ENCODE data around the gene ACTC1.

Gene ACTC1

DNA sequence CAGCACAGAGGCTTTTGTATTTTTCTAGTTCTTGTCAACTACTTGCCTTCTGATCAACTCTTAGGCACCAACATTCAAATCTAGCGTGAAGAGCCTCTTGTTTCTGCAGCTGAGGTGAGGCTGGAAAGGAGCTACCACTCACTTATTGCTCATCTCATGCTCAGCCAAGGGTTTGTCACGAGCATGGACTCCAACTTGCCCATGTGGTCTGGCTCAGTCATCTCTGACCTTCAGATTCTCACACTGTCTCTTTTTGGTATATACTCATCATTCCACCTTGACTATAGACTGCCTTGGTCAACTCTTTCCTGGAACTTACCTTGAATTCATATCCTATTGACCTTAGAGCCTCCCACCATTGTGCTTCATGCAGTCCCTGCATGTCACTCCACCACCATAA lies 35.4 kb downstream of the ACTC1 start:
- TF ChIP-seq CTCF (IDR thresholded peaks at IDR 0.05; ENCODE audit: low read depth, low read length) = no peak
- no peak for DNase-seq (ENCODE audit: extremely low read depth, low read depth)

DNA sequence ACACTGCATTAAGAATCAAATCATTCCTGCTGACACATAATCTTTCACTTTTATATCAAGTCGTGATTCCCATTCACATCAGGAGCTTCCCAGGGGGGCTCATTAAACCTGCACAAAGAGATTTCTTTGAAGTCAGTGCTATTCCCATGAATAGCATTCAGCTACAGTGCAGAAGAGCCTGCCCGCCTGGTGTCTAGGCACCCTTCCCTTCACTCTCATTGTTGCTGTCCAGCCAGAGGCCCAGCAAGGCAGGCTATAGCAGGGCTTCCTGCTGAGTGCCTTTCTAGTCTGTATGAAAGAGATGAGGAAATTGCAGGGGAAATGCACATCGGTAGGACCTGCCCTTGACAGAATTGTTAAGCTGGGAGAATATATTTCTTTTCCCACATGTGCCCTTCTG lies 36.0 kb downstream of the ACTC1 start:
- TF ChIP-seq CTCF (IDR thresholded peaks at IDR 0.05; ENCODE audit: low read depth, low read length) = no peak
- DNase-seq (ENCODE audit: extremely low read depth, low read depth) = no peak

DNA sequence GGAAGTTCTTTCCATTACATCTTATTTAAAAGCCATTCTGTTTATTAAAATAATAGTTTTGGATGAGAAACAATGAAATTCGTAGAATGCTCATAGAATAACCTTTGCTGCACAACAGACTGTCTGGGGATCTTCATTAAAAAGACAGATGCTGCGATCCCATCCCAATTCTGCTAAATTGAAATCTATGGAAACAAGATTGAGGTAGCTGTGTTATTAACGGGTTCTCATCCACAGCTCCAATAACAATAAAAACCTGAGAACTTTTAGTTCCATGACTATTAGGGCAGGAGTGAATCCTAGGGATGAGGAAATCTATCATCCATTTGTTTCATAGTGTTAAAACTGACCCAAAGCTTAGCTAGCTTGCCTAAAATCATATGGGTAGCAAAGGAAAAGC lies 38.1 kb downstream of the ACTC1 start:
- no peak for DNase-seq (ENCODE audit: extremely low read depth, low read depth)
- TF ChIP-seq CTCF (IDR thresholded peaks at IDR 0.05; ENCODE audit: low read depth, low read length) = no peak

DNA sequence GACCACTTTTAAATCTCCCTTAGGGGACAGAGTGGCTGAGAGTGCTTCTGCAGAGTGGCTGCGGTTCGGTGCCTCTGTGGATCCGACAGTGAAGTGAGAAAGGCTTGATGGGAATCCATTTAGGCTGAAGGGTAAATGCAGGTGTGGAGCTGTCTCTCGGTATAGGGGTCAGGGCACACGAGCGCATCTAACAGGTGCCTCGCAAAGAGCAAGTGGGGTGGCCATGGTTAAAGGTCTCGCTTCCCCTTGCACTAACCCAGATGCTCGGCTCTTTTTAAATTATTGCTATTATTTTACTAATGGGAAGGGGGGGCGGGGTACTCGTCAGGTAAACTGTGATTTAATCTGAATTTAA lies 40.0 kb downstream of the ACTC1 start:
- no peak for DNase-seq (ENCODE audit: extremely low read depth, low read depth)

DNA sequence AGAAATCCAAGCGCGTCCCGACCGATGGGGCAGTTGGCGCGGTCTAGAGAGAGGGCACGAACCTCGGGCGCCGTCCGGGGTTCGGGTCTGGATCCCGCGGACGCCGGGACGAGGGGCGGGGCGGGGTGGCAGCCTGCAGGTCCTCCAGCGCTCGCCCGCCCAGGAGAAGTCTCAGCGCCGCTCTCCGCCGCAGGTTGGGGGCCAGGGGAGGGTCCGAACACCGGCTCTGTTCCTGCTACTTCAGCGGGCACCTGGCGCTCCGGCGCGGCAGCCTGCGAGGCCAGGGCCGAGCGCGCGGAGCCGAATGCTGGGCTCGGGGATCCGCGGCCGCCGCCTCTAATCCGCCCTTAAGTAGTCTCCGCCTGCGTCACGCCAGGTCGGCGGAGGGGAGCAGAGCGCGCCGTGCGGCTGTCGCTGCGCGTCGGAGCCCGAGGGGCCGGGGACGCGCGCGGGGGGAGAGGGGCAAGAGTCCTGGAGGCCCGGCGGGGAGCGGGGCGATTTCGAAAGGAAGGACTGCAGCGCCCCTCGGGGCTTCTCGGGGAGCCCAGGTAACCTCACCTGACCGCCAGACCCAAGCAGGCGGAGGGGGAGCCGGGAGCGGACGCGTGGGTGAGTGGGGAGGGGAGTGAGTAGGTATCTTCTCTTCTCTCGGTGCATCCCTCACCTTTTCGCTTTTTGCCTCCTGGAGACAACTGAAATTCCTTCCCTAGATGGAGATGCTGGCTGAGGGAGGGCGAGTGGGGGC lies 40.5 kb downstream of the ACTC1 start, which contains the start of gene GJD2:
TSS of gene GJD2 (minus strand) at position 325 of the 745 bp plus-strand sequence. CDS start 510 bp downstream, outside the sequence.
- no peak for DNase-seq (ENCODE audit: extremely low read depth, low read depth)

More for the DNA sequence above, 40.0 kb downstream of the ACTC1 start:
- no peak for TF ChIP-seq CTCF (IDR thresholded peaks at IDR 0.05; ENCODE audit: low read depth, low read length)

GRCh38 chr15:34754171-34754601 lies 41.2 kb downstream of the ACTC1 start:
- no peak for TF ChIP-seq CTCF (IDR thresholded peaks at IDR 0.05; ENCODE audit: low read depth, low read length)
- DNase-seq (ENCODE audit: extremely low read depth, low read depth) = no peak

More for the DNA sequence above, 40.5 kb downstream of the ACTC1 start, which contains the start of gene GJD2:
- TF ChIP-seq CTCF (IDR thresholded peaks at IDR 0.05; ENCODE audit: low read depth, low read length) = no peak

DNA sequence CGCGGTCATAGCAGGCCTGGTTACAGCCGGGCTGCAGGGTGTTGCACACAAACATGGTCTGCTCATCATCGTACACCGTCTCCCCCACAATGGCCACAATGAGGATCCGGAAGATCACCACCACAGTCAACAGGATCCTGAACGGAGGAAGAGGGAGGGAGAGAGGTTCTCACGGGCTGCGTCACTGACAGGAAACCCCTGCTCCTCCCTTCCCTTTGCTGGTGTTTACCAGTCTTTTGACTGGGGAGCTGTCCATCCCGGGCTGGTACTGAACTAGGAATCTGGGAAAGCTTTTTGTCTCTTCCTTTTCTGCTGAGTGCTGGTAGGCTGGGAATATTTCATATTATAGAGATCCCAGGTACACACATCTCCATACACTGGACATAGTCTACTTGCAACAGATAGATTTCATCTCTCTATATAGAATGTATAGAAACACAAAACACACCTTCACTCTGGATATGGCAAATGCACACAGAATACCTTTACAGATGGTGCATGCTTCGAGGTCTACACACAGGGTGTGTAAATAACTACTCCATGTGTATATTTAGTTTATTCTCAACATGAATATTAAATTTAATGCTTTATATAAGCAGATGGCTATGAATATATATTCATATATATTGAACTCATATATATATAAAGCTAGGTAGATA lies 42.0 kb downstream of the ACTC1 start:
- no peak for DNase-seq (ENCODE audit: extremely low read depth, low read depth)

More for the DNA sequence above, 42.0 kb downstream of the ACTC1 start:
- TF ChIP-seq CTCF (IDR thresholded peaks at IDR 0.05; ENCODE audit: low read depth, low read length) = no peak

Measured in AG09319 (cell line).